AG10803 (cell line): ENCODE results near the gene MS4A2.
"Not testable (repeated sequence)": the region's sequence is repeated elsewhere in the genome, so short reads cannot be mapped to it uniquely, and the experiment has no call there.

Experiments used
- DNase-seq: peaks from one replicate; pipeline ENCODE4 v3.0.0; 2010; ENCODE audit warnings: low read depth
- H3K4me3 ChIP-seq: 2 replicates; pipeline ENCODE4 v1.5.1; 2011; ENCODE audit warnings: mild to moderate bottlenecking, low read length, control low read depth
- CTCF ChIP-seq: conservative IDR thresholded peaks from 2 replicates; pipeline ENCODE4 v1.5.1; 2011; ENCODE audit warnings: mild to moderate bottlenecking, low read length, control low read depth, inconsistent platforms

MS4A2 gene

DNA sequence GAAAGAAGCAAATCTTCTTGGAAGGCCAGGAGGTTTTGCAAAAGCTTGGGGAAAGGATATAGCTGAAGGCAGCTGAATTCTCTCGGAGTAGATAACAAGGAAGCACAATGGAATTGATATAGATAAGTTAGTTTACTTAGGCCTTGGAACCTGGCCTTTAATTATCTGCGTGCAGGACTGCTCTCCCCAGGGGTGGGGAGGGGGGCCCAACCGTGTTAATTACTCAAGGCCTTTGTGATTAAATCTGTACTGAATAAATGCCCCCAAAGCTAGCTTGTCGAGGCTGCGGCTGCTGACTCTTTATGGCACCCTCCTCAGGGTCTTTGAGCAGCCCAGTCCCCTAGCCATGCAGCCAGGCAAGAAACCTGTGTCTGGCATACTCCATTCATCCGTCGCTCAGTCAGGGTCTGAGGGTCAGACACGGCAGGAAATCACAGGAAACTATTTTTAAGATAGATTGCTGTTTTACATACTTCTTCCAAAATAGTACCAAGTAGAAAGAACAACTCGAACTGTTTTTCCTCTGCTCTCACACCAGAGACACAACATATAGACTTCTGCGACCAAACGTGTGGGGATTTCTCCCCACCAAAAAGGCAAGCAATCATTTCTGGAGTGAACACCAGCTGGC is 36.5 kb downstream of the MS4A2 start:
- no peak overlapping the region for H3K4me3 ChIP-seq
- TF ChIP-seq CTCF, result no peak
- no peak for DNase-seq

DNA sequence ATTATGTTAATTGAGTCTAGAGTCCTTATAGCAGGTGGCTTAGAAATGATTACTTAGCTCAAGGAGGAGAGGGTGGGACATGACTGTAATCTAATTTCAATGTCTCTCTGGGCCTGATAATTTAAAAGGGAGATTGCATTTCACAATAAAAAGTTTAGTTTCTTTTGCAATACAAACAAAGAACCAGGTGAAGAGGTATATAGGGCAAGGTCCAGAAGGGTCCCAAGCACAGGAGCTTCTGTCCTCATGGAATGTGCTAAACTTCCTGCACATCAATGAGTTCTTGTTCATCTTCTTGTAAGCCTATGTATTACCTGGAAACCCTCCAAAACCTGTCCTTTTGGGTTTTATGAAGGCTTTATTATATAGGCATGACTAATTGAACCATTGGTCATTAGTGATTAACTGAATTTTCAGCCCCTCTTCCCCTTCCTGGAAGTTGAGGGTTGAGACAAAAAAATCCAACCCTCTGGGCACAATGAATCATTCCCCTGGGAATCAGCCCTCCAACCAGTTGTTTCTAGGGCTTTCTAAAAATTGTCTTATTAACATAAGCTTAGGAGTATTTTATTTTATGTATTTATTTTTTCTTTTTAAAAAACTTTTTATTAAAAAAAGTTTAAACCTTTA is 37.6 kb downstream of the MS4A2 start:
- no peak for TF ChIP-seq CTCF
- H3K4me3 ChIP-seq, result no peak overlapping the region
- DNase-seq, result no peak

GRCh38 chr11:60127311-60127811 is 38.9 kb downstream of the MS4A2 start:
- DNase-seq, result no peak
- TF ChIP-seq CTCF, result no peak
- no peak overlapping the region for H3K4me3 ChIP-seq

GRCh38 chr11:60128376-60128775 is 39.9 kb downstream of the MS4A2 start:
- TF ChIP-seq CTCF, result no peak
- DNase-seq, result no peak
- H3K4me3 ChIP-seq, result no peak overlapping the region

- DNase-seq, result not testable (repeated sequence)
Observed at GRCh38 chr11:60128866-60129265, 40.4 kb downstream of the MS4A2 start.

DNA sequence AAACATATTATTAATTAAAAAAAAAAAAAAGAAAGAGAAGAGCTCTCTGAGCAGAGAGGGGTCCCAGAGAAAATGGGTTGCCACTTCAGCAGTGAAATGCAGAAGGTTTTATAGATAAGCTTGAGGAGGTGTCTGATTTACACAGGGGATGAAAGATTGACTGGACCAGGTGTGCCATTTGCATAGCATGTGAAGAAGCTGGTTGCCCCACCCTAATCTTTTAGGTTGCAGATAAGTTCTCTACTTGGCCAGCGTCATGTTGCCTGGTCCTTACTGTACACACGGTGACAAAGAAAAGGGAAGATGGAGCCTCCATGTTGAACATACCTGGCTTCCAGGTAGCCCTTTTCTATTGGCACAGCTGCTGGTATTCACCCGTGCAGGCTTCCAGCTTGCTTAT is 41.4 kb downstream of the MS4A2 start:
- no peak for TF ChIP-seq CTCF
- DNase-seq, result no peak

More at GRCh38 chr11:60128866-60129265, 40.4 kb downstream of the MS4A2 start:
- not testable (repeated sequence) for H3K4me3 ChIP-seq

DNA sequence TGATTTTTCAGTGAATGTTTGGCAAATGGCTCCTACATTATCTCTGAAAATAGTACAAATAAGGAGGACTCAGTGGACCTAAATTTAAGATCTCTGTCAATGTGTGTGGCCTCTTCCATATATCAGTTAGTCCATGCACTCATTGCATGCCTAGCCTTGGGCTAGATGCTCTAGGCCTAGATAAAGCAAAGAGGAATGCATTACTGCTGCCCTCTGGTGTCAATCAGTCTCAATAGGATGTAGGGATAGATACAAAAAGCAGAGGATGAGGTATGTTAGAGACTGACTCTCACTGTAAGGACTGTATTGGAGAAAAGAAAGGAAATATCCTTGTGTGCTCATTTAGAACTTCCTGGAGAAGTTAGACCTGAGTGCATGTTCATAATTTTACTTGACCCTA is 42.0 kb downstream of the MS4A2 start:
- 0 out of 2 replicates have a peak, but pooled peaks have one; percentile 1 for TF ChIP-seq CTCF
- no peak overlapping the region for H3K4me3 ChIP-seq
- no peak for DNase-seq

More for the DNA sequence above, 41.4 kb downstream of the MS4A2 start:
- no peak overlapping the region for H3K4me3 ChIP-seq
